ENCODE measurements around the gene PAX8. TPM values are rescaled to one million over a fixed set of nuclear protein-coding genes. Genes with fewer than 3 reads are reported as not detected.

Gene PAX8
- total RNA-seq, 4 donors from 2014 or later, result 0.58 to 2.1 (median 1.1) TPM

DNA sequence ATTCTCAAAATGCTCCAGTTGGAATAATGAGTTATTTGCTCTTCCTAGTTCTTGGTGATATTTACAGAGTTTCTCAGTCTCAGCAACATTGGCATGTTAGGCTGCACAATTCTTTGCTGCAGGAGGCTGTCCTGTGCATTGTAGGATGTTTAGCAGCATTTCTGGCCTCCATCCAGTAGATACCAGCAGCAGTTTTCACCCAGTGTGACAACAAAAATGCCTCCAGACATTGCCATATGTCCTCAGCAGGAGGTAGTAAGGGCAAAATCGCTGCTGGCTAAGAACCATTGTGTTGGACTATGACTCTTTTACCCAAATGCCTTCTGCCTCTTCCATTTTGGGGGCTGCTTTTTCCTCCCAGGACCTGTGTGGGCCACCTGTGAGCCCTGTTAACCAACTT, 50.4 kb downstream of the PAX8 start:
- no peaks in the 10 kb centered on the region for H3K27me3 ChIP-seq
- intact Hi-C loops (cut with DNase I), result no loop called here

DNA sequence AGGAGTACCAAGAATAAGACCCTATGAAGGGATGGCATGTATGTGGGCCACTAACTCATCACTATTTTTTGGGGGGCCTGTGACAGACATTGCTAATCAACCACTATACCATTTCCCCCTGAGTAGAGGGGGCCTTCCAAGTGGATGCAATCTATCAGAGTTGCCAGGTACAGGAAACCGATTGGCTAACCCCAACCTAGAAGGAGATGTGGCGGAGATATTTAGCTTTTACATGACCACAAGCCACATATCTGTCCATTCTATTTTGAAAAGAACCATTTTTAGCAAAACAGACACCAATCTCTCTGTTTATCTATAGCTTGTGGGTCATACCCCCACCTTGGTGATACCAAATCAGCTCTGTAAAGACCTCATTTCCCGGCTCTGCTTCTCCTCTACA, 51.0 kb downstream of the PAX8 start:
- WGBS, result 83% methylated on average over 3 of the region's 3 CpGs
- TF ChIP-seq, protein P1, sequence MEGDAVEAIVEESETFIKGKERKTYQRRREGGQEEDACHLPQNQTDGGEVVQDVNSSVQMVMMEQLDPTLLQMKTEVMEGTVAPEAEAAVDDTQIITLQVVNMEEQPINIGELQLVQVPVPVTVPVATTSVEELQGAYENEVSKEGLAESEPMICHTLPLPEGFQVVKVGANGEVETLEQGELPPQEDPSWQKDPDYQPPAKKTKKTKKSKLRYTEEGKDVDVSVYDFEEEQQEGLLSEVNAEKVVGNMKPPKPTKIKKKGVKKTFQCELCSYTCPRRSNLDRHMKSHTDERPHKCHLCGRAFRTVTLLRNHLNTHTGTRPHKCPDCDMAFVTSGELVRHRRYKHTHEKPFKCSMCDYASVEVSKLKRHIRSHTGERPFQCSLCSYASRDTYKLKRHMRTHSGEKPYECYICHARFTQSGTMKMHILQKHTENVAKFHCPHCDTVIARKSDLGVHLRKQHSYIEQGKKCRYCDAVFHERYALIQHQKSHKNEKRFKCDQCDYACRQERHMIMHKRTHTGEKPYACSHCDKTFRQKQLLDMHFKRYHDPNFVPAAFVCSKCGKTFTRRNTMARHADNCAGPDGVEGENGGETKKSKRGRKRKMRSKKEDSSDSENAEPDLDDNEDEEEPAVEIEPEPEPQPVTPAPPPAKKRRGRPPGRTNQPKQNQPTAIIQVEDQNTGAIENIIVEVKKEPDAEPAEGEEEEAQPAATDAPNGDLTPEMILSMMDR (IDR thresholded peaks at IDR 0.05), result no peak
- TF ChIP-seq POLR2AphosphoS5 (IDR thresholded peaks at IDR 0.05) (no peak), EP300 (IDR thresholded peaks at IDR 0.05) (no peak), POLR2A (IDR thresholded peaks at IDR 0.05; ENCODE audit: low read depth) (no peak)

More for the DNA sequence above, 50.4 kb downstream of the PAX8 start:
- no peak for TF ChIP-seq POLR2AphosphoS5 (IDR thresholded peaks at IDR 0.05)
- TF ChIP-seq EP300 (IDR thresholded peaks at IDR 0.05), result no peak
- no peak for TF ChIP-seq POLR2A (IDR thresholded peaks at IDR 0.05; ENCODE audit: low read depth)
- TF ChIP-seq, protein P1 (IDR thresholded peaks at IDR 0.05), result no peak
- no peak overlapping the region for H3K27ac ChIP-seq (replicated peaks in 1 of 4)
- no peaks in the 10 kb centered on the region for H3K36me3 ChIP-seq
- H3K4me3 ChIP-seq, result no peak overlapping the region
- H3K4me1 ChIP-seq, result peaks cover 4 to 9% (median 7%) of the 10 kb centered on the region in 4 donors
- WGBS, result 100% methylated on average over 1 of the region's 1 CpG
- DNase-seq (ENCODE audit: extremely low spot score), result no peak
- no peaks in the 10 kb centered on the region for H3K9me3 ChIP-seq

DNA sequence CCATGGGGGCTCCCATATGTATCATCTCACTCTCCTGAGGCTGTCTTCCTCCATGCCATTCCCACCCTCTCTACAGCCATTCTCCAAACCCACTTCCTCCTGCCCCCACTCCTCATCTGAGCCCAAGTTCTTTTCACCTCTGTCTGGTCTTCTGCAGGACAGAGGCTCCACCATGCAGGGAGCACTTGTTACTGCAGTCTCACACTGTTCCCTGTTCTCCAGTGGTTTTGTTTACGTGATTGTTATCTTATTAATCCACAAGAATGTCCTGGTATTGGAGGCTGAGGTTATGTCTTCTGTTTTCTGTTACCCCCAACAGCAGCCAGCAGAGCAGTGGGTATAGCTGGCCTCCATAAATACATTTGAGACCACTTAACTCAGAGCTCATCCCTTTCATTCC, 51.4 kb downstream of the PAX8 start:
- 67% methylated on average over 1 of the region's 1 CpG for WGBS

More for the DNA sequence above, 51.0 kb downstream of the PAX8 start:
- Histone ChIP-seq H3K4me3 (no peak overlapping the region), H3K36me3 (no peaks in the 10 kb centered on the region), H3K4me1 (peaks cover 4 to 9% (median 7%) of the 10 kb centered on the region in 4 donors), H3K27me3 (no peaks in the 10 kb centered on the region), H3K27ac (replicated peaks in 1 of 4) (no peak overlapping the region), H3K9me3 (no peaks in the 10 kb centered on the region)
- DNase-seq (ENCODE audit: extremely low spot score), result no peak
- intact Hi-C loops (cut with DNase I), result no loop called here

DNA sequence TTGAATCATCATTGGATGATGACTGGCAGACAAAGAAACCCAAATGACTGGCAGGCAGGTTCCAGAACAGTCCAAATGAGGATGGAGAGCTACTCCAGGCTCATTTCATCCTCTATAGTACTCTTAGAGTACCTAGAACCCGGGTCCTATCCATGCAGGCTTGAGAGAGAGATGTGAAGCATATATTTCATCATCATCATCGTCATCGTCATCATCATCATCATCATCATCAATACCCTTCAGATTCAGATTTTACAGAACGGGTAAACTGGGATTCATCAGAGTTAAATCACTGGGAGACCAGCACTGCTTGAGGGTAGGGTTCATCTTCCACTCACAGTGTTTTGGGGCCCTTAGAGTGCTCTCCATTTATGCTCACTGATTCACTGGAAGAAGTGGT, 52.3 kb downstream of the PAX8 start:
- 63% methylated on average over 4 of the region's 4 CpGs for WGBS
- TF ChIP-seq, protein P1 (IDR thresholded peaks at IDR 0.05), result no peak
- no peak for TF ChIP-seq POLR2AphosphoS5 (IDR thresholded peaks at IDR 0.05)
- TF ChIP-seq POLR2A (IDR thresholded peaks at IDR 0.05; ENCODE audit: low read depth), result no peak
- no peak for TF ChIP-seq EP300 (IDR thresholded peaks at IDR 0.05)
- no peak for DNase-seq (ENCODE audit: extremely low spot score)
- Histone ChIP-seq H3K36me3 (no peaks in the 10 kb centered on the region), H3K4me1 (peaks cover 4 to 9% (median 7%) of the 10 kb centered on the region in 4 donors), H3K4me3 (no peak overlapping the region), H3K27me3 (no peaks in the 10 kb centered on the region), H3K9me3 (no peaks in the 10 kb centered on the region), H3K27ac (replicated peaks in 1 of 4) (no peak overlapping the region)
- intact Hi-C loops (cut with DNase I), result no loop called here

More for the DNA sequence above, 51.4 kb downstream of the PAX8 start:
- intact Hi-C loops (cut with DNase I), result no loop called here
- no peak overlapping the region for H3K27ac ChIP-seq (replicated peaks in 1 of 4)
- H3K4me3 ChIP-seq, result no peak overlapping the region
- no peak for DNase-seq (ENCODE audit: extremely low spot score)
- H3K9me3 ChIP-seq, result no peaks in the 10 kb centered on the region
- peaks cover 4 to 9% (median 7%) of the 10 kb centered on the region in 4 donors for H3K4me1 ChIP-seq
- no peaks in the 10 kb centered on the region for H3K36me3 ChIP-seq
- TF ChIP-seq POLR2AphosphoS5 (IDR thresholded peaks at IDR 0.05), result no peak
- TF ChIP-seq, protein P1 (IDR thresholded peaks at IDR 0.05), result no peak
- no peak for TF ChIP-seq EP300 (IDR thresholded peaks at IDR 0.05)
- no peak for TF ChIP-seq POLR2A (IDR thresholded peaks at IDR 0.05; ENCODE audit: low read depth)
- H3K27me3 ChIP-seq, result no peaks in the 10 kb centered on the region
